ENCODE results near the gene KPTN.

DNA sequence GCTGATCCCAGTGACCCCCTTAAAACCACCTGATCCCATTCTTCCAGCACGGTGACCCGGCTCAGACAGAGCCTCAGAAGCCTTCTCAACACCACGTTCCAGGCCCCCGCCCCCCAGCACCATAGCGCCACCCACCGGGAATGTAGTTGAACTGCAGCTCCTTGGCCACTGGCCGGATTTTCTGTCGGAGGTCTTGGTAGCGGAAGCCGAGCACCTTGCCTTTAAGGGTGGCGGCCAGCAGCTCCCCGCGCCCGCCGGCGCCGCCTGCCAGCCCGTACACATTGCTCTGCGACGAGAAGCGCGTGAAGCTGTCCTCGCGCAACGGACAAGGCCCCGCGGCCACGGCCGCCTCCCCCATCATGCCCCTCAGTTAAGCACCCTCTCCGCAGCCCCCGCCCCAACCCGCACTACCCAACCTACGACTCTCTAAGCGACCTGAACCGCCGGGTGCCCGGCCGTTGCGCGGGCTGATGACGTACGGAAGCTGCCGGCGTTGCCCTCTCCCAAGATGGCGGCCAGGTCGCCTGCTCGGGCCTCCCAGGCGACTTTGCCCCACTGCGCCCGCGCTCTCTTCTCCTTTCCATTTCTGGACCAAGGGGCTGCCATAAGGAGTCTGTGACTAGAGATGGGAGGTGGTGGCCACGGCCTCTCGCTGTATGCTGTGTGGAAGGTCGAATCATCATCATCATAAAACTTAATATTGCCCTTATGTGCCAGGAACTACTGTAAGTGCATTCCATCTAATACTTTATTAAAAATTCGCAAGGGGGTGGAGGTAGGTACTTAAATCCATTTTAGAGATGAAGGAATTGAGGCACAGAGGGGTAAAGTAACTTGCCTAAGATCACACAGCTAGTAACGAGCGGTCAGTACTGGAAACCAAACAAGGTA, at the start of gene KPTN:
- peak; percentile 99 for TF ChIP-seq CREM (IDR thresholded peaks at IDR 0.05)
- TF ChIP-seq CREM (CRISPR knock-in tag; IDR thresholded peaks at IDR 0.05) = peak; percentile 95
- peak; percentile 29; the same call in 1 of the 2 replicates for TF ChIP-seq SMC3 (IDR thresholded peaks at IDR 0.05; ENCODE audit: low read length)
- TF ChIP-seq ZFP1 (CRISPR knock-in tag; IDR thresholded peaks at IDR 0.05) = no peak
- peak; percentile 79 for TF ChIP-seq XRCC5 (optimal IDR thresholded peaks at IDR 0.05; ENCODE audit: low read length)
- TF ChIP-seq JUND (CRISPR knock-in tag; IDR thresholded peaks at IDR 0.05) = no peak
